Activated CD4-positive, CD25-positive, alpha-beta regulatory T cell (primary cell): Measurements from ENCODE around the gene KCNJ9.

Experiments
- DNase-seq, 4 experiments: peaks; one replicate each; lab custom pipeline; 2025; lab: John Stamatoyannopoulos, UW

The KCNJ9 gene

DNA sequence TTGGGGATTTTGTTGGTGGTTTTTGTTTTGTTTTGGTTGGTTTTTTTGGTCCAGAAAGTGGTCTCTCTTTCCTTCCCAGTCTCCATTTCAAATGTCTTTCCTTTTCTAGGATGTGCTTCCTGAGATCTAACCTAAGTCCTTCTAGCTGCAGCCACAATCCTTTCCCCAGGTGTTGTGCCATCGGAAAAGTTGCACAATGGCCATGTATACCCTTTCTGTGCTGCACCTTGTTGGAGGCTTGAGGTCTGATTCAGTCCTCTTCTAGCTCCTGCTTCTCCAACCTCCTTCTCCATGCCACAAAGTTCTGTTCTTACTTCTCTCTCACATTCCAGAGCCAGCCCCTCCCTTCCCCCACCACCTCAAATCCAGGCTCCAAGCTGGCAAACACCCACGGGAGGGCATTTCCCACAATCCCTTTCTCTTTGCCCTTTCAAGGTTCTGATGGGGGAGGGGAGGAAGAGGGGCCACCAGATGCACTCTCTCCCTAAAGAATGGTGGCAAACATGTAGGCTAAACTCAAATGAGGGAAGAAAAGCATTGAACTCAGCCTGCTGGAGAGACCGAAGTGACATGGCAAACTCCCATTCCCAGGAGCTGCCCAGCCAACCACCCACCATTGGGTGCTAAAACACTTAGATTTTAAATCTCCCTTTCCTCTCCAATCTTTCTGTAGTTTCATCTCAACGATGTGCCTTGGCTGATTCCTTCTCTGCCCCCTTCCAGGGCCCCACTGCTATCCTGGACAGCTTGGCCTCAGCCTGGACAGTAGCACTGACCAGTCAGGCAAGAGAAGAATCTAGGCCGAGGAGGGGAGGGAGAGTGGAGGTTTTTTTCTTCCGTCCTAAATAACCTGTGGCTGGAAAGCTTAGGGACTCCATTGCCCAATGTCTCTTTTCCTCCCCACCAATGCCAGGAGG, 14.3 kb upstream of the KCNJ9 start:
- no peak for DNase-seq

DNA sequence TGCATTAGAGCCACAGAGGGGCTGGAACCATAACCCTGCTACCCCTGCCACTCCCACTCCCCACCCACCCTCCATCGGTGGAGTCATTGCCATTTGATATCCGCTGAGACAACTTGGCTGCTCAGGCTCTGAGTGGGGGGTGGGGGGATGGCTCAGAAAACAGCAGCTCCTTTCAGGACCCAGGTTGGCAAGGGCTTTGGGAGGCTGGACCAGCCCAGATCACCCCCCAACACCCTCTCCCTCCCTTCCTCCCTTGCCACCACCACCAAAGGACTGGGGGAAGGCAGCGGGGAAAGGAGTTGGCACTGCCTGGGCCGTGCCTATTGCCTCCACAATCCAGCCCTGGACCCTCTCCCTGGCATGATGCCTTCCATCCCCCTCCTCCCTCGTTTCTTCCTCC, 13.1 kb upstream of the KCNJ9 start:
- DNase-seq = no peak

DNA sequence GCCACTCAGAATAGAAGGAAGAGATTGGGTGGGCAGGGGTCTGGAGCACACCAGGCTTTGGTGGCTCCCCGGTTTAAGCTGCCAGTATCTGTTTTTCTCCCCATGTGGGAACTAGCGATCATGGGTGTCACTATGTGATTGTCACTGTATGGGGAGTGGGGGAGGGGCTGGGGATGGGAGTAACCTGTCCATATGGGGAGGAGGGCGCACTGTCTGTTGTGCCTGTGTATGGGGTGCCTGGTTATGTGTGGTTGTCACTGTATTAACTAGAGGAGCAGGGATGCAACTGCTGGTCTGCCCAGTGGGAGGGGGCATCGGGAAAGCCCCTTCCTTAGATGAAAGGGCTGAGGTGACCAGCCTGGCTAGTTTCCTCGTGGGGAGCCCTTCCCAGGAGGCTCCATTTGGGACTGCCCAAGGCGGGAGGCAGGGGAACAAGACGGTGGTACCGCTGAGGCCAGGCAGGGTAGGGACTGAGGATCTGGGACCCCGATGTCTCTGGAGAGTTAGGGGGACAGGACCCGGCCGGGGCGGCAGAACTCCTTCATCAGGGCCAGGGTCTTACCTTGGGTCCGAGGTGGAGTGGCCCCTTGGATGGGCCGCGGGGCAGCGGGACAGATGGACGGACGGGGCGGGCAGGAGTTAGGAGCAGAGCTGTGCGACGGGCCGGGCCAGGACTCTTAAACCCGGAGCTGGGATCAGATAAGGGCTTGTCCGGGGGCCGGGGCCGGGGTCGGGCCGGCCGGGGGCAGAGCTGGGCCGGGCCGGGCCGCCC, 11.7 kb upstream of the KCNJ9 start, which contains the start of gene KCNJ10:
Gene KCNJ10, minus strand, starts transcription at position 701 of the 772 bp plus-strand sequence. CDS start 27,628 bp downstream, outside the sequence.
- no peak for DNase-seq

DNA sequence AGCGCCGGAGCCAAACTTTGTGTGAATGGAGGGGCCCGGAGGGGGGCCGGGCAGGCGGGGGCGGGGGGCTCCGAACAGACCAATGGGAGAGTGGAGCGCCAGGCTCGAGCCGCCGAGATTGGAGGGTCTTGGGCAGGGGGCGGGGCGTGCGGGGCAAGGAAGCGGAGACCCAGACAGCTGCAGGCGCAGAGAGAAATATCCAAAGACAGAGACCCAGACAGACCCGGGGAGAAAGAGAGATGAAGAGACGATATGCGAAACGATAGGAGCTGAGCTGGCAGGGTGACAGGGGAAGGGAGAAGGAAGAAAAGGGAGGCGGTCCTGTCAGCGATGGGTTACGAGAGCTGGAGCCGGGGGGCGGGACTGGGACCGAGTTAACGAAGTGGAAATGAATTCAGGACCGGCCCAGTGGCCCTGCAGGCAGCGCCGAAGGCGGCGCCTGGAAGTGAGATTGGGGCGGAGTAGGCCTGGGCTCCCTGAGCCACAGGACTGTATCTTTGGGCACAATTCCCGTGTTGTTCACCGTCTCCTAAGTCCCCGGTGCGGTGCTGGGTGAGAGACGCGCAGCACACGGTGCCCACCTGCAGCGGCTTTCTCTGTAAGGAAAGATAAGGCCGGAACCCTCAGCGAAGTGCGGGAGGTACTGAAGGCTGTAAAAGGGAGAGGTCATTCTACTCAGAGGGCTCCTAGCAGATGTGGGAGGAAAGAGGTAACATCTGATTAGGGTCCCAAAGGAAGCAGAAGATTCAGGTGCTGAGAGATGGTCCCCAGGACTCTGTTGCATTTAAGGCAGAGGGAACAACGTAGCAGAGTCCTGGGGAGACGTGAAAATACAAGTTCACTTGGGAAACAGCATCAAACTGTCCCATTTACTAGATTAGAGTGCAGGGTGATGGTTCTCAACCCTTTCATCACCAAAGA, 10.8 kb upstream of the KCNJ9 start:
- DNase-seq = peak; percentile 9 to 38 (median 28)

DNA sequence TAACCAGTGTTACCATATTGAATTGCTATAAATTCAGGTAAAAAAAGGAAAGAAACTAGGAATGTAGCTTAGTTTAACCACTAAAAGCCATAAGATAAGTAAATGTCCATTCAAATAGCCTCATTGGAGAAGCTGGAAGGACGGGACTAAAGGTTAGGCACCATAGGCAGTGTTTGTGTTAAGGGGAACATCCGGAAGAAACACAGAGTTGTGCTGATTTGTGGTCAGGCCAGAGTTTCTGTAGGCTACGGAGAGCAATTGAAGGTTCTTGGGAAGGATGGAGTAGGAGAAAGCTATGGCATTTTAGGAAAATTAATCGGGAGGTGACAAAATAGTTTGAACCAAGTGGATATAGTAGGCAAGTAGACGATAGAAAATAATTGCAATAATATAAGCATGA, 10.0 kb upstream of the KCNJ9 start:
- no peak for DNase-seq

DNA sequence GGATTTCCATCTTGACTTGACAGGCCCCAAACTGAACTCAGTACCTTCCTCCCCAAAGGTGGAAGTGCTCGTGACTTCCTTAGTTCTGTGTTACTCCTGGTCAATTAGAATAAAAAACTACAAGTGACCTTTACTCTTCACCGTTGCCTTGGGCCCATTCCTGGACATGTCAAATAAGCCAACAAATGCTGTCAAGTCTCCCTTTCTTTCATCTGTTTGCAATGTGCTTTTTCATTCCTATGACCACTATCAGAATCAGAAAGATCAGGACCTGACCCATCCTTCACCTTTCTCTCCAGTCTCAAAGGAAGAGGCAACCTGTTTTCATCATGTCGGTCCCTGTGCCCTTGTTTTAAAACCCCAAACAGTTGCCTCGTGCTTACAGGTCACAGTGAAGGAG, 6.5 kb upstream of the KCNJ9 start:
- DNase-seq = no peak

DNA sequence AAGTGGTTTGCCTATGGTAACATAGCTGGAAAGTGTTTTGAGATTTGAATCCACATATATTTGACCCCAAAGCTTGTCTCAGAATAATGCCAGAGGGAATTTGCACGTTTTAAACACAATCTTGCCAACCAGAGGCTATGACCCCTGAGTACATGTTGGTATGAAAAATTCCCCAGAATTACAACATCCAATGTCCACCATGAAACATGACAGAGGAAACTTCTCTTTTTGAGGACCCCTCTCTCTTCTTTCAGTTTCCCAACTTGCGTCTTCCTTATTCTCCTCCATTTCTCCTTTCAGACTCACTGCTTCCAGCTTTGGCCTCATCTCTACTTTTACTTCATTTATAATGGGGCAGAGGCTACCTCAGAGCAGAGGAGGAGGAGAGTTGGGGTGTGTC, 5.5 kb upstream of the KCNJ9 start:
- no peak for DNase-seq

DNA sequence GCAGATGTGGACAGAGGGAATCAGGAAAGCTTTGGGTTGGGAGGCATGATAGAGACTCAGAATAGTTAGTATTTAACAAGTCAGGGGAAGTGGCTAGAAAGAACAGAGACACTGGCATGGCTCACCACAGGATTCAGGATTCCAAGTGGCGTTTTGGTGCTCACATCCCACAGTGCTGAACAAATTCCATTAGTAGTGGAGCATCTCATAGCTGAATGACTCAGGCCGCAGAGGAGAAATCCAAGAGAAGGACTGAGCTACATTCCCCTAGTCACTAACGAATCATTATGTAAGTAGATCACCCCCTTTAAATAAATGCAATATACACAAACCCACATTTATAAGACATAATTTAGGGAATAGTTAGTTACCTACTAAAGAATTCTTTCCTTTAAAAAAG, 5.0 kb upstream of the KCNJ9 start:
- no peak for DNase-seq

DNA sequence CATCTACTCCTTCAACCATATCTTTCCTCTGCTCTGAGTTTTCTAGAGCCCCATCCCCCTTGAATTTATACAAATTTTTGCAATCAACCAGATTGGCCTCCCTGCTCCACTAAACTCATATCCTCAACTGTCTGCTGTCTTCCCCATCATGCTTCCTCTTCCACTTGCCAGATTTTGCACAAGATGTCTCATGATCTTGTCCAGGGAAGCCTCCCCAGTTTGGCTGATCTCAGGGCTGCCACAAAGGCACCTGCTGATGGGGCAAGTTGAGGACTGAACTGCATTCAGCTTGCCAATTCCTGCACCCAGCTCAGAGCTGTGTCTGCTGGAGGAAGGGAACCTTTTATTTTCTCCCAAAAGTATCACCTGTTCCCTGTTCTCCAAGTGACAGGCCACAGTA, 3.9 kb upstream of the KCNJ9 start:
- DNase-seq = no peak

DNA sequence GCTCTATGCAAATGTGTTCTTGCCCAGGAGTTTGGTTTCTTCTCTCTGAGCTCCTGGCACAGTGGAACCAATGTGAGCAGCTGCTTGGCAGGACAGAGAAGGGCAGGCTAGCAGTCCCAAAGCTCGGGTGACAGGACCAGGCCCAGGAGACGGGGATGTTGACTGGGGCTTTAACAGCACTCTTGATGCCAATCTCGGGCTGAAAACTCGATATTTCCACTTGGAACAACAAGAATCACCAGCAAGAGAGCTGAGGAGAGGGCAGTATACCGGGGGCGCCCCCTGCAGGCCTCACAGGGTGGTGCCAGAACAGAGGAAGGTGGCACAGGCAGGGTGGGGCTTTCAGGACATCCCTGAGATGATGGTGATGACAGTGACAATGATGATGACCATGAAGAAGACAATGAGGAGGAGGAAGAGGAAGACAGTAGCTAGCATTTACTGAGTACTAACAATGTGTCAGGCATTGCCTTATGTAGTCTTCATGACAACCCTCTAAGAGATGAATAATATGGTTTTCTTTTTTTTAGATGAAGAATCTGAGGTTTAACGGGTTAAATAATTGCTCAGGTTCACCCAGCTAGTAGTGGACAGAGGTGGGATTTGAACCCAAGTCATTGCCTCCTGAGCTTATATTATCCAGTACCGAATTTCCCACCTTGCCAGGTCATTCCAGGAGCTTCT, 2.7 kb upstream of the KCNJ9 start:
- DNase-seq = peak in 2 of 4 experiments; percentile 23 to 33

DNA sequence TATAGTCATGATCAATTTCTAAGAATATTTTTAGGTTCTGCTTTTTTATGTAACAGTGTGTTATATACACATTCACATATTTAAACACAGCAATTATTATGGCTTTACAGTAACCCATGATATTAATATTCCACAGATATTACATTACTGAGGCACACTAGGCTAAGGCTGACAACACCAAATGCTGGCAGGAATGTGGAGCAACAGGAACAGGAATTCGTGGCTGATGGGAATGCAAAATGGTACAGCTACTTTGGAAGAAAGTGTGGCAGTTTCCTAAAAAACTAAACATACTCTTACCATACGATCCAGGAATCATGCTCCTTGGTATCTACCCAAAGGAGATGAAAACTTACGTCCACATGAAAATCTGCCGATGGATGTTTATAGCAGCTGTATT, 1.9 kb upstream of the KCNJ9 start:
- DNase-seq = no peak

DNA sequence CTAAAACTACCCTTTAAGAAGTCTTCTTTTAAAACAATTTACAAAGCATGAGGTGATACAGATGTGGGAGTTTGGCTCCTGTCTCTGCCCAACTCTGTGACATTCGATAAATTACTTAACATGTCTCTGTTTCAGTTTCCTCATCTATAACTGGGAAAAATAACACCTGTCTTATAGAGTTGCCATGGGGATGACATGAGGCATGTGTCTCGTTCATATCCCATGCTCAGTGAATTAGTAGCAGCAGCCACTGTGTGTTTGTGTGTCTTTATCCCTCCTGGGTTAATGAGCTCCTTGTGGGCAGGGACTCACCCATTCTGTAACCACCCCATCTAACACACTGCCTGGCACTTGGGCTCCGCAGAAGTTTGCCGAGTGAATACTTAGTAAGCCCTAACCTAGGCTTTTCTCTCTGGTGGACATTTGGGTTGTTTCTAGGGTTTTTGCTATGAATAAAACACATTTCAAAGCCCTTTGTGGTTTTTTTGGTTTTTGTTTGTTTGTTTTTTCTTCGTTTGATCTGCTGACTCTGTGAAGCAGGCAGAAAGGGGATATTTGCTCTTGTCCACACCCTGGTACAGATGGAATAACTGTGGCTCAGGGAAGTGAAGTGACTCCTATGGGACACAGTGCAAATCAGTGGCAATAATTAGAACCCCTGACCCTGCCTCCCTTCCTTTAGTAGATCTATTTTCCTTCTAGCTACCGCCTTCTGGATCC, 797 bp upstream of the KCNJ9 start:
- no peak for DNase-seq

DNA sequence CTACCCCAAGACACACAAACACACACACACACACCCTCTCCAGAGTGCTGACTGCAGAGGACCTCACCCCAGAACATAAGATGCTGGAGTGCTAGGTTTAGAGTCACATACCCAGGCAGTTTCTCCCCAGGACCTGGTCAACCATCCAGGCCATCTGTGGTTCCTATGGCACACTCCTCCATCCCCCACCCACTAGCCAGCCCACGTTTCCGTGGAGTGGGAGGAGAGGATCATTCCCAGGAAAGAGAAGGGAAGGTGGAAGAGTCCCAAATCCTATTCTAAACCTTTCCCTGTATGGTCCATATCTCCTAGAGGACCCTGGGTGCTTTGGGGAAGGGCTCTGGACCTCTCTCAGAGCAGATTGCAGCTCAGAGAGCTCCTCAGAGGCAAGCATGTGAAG, 1.1 kb downstream of the KCNJ9 start:
- DNase-seq = no peak

DNA sequence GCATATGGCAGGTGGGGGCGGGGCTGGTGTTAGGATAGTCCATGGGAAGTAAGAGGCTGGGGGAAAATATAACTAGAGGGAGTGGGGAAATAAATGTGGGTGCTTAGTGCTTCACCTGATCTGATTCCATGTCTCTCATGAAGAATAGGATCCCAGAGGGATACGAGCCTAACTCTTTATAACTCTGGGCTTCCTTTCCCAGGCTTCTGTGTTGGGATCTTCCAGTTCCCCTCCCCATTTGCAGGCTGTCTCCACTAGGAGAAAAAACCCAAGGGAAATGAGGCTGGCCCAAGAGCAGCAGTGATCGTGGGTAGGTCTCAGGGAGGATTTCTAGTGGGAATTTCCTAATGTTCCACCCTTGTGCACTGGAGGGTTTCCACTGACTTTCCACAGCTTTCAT, 1.6 kb downstream of the KCNJ9 start:
- DNase-seq = no peak

DNA sequence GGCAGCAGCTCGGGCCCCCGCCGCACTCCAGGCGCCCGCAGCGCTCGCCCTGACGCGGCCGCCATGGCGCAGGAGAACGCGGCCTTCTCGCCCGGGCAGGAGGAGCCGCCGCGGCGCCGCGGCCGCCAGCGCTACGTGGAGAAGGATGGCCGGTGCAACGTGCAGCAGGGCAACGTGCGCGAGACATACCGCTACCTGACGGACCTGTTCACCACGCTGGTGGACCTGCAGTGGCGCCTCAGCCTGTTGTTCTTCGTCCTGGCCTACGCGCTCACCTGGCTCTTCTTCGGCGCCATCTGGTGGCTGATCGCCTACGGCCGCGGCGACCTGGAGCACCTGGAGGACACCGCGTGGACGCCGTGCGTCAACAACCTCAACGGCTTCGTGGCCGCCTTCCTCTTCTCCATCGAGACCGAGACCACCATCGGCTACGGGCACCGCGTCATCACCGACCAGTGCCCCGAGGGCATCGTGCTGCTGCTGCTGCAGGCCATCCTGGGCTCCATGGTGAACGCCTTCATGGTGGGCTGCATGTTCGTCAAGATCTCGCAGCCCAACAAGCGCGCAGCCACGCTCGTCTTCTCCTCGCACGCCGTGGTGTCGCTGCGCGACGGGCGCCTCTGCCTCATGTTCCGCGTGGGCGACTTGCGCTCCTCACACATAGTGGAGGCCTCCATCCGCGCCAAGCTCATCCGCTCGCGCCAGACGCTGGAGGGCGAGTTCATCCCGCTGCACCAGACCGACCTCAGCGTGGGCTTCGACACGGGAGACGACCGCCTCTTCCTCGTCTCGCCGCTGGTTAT, 2.8 kb downstream of the KCNJ9 start:
- peak; percentile 44 to 56 (median 52) for DNase-seq

DNA sequence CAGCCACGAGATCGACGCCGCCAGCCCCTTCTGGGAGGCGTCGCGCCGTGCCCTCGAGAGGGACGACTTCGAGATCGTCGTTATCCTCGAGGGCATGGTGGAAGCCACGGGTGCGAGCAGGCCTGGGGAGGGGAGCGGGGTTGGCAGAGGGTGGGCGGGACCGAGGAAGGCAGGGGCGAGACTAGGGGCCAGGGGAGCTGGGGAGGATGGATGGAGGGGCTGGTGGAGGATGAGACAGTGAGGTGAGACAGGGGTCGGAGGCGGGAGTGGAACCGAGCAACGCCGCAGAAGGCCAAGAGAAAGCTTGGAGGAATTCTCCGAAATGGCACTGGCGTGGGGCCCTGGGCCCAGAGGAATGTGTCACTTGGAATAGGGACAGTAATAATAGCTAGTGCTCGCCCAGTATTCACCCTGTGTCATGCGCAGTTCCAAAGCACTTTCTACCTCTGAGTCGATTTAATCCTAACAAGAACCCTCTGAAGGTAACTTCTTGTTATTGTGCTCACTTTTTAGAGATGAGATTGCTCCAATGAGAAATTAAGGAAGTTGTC, 3.5 kb downstream of the KCNJ9 start:
- no peak for DNase-seq

DNA sequence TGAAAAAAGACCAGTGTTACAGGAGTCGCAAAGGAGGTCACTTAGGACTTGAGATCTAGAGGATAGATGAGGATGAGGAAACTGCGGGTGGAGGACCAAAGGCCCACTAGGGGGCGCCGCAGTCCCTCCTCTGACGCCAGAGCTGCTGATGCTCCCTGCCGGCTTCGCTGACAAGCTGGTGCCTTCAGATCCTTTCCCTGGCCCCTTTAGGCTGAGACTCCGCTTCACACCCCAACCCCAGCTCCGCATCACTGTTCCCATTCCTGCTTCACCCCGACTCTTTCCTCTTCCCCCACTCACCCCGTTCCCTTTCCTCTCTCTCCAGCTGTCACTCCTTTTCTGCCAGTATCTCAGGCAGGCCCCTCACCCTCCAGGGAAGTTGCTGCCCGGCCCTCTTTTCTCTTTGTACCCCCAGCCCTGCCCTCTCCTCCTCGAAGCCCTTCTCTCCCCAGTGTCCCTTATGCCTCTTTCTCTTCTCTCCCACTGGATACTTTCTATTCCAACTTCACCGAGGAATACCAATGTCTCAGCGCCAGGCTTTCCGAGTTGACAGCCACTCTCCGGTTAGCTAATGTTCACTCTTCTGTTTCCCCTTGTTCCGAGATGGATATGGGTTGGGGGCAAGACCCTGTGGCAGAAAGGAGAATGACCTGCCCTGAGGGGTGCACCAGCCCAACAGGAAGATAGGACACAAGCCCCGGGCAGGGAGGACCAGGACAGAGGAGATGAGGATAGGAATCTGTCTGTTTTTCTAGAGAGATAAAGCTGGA, 4.5 kb downstream of the KCNJ9 start:
- DNase-seq = peak; percentile 45 to 66 (median 57)

DNA sequence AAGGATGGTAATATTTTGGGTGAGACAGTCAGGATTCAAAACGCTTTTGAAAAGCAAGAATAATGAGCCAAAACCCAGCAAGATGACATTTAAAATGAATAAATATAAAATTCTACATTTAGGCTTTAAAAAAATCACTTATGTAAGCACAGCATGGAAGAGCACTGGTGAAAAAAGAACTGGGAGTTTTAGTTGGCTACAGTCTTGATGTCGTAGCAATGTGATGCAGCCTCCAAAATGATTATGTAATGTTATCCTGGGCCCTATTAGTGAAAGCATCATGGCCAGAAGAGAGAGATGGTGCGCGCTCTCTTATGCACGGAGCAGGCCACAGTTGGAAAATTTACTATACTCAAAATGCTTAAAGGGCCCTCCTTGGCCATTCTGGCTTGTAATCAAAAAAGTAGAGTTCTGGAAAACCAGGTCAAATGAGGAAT, 5.1 kb downstream of the KCNJ9 start:
- no peak for DNase-seq
